ENCODE data around the gene EIF2A. TPM values are rescaled to one million over a fixed set of nuclear protein-coding genes. Genes with fewer than 3 reads are reported as not detected.

Gene EIF2A
- total RNA-seq, 2 experiments from 2014 or later: 130 to 136 TPM

GRCh38 chr3:150531775-150532174 is 14.8 kb upstream of the EIF2A start:
- ATAC-seq: peak; percentile 94
- Mint-ChIP-seq H3K27ac (no peak overlapping the region), H3K27me3 (no peaks in the 10 kb centered on the region), H3K4me3 (no peak overlapping the region), H3K4me1 (ENCODE audit: low read depth) (peaks cover 8% of the 10 kb centered on the region), H3K9me3 (no peaks in the 10 kb centered on the region), H3K36me3 (ENCODE audit: low read depth) (no peaks in the 10 kb centered on the region)
- DNase-seq: no peak
- TF ChIP-seq, protein P1, sequence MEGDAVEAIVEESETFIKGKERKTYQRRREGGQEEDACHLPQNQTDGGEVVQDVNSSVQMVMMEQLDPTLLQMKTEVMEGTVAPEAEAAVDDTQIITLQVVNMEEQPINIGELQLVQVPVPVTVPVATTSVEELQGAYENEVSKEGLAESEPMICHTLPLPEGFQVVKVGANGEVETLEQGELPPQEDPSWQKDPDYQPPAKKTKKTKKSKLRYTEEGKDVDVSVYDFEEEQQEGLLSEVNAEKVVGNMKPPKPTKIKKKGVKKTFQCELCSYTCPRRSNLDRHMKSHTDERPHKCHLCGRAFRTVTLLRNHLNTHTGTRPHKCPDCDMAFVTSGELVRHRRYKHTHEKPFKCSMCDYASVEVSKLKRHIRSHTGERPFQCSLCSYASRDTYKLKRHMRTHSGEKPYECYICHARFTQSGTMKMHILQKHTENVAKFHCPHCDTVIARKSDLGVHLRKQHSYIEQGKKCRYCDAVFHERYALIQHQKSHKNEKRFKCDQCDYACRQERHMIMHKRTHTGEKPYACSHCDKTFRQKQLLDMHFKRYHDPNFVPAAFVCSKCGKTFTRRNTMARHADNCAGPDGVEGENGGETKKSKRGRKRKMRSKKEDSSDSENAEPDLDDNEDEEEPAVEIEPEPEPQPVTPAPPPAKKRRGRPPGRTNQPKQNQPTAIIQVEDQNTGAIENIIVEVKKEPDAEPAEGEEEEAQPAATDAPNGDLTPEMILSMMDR (IDR thresholded peaks at IDR 0.05): no peak
- CTCF ChIA-PET: interaction anchor here (3.5 kb wide), 1 partner anchor 13 kb away, joined by 13 read pairs; no protein-coding TSS in a partner anchor
- POLR2A ChIA-PET: interaction anchor here (1.0 kb wide), 1 partner anchor 14 kb away, joined by 3 read pairs; the partner anchor contains the start of gene SERP1
- intact Hi-C loops (cut with micrococcal nuclease): no loop called here

DNA sequence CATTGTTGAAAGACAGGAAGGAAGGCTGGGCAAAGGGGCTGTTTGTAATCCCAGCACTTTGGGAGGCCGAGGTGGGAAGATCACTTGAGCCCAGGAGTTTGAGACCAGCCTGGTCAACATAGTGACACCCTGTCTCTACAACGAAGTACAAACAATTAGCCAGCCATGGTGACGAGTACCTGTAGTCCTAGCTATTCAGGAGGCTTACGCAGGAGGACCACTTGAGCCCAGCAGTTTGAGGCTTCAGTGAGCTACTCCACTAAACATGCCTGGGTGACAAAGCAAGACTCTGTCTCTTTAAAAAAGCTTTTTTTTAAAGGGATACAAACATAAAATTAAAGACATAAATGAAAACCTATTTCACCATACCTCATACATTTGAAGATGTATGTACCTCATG is 11.4 kb upstream of the EIF2A start:
- no peaks in the 10 kb centered on the region for H3K9me3 Mint-ChIP-seq
- H3K4me3 Mint-ChIP-seq: no peak overlapping the region
- intact Hi-C loops (cut with micrococcal nuclease): no loop called here
- H3K36me3 Mint-ChIP-seq (ENCODE audit: low read depth): no peaks in the 10 kb centered on the region
- H3K27me3 Mint-ChIP-seq: no peaks in the 10 kb centered on the region
- no peak overlapping the region for H3K27ac Mint-ChIP-seq
- no peak for ATAC-seq
- no peak for DNase-seq
- ChIA-PET POLR2A (interaction anchor here (1.2 to 2.9 kb wide), 2 partner anchors 10 to 100 kb away, joined by 4 to 12 read pairs; no protein-coding TSS in a partner anchor), CTCF (interaction anchor here (1.2 kb wide), 1 partner anchor 15 kb away, joined by 3 read pairs; no protein-coding TSS in a partner anchor)
- H3K4me1 Mint-ChIP-seq (ENCODE audit: low read depth): peaks cover 8% of the 10 kb centered on the region
- TF ChIP-seq, protein P1 (IDR thresholded peaks at IDR 0.05): no peak

GRCh38 chr3:150538324-150539208 is 8.0 kb upstream of the EIF2A start:
- intact Hi-C loops (cut with micrococcal nuclease): no loop called here
- DNase-seq (no peak), ATAC-seq (no peak)
- CTCF ChIA-PET: interaction anchor here (1.2 to 2.2 kb wide), 4 partner anchors 9 to 28 kb away, joined by 3 to 8 read pairs (median 3); no protein-coding TSS in a partner anchor
- peaks cover 17% of the 10 kb centered on the region for H3K36me3 Mint-ChIP-seq (ENCODE audit: low read depth)
- TF ChIP-seq, protein P1 (IDR thresholded peaks at IDR 0.05): no peak
- H3K4me3 Mint-ChIP-seq: no peak overlapping the region
- no peak overlapping the region for H3K27ac Mint-ChIP-seq
- H3K27me3 Mint-ChIP-seq: no peaks in the 10 kb centered on the region
- no peaks in the 10 kb centered on the region for H3K9me3 Mint-ChIP-seq
- POLR2A ChIA-PET: interaction anchor here (0.6 to 1.6 kb wide), 4 partner anchors 16 to 481 kb away, joined by 3 to 8 read pairs (median 3); partner anchors contain the start of gene TSC22D2
- peaks cover 18% of the 10 kb centered on the region for H3K4me1 Mint-ChIP-seq (ENCODE audit: low read depth)

DNA sequence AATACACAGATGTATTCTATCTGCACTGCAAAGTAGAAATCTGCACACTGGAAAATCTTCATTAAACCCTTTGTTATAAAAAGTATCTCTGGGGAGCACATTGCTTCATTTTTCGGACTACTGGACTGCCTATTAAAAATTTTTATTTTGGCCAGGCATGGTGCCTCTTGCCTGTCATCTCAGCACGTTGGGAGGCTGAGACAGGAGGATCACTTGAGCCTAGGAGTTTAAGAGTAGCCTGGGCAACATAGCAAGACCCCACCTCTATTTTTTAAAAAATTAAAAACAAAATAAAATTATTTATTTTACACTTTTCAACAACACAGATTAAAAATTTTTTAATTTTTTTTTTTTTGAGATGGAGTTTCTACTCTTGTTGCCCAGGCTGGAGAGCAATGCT is 6.3 kb upstream of the EIF2A start:
- TF ChIP-seq, protein P1 (IDR thresholded peaks at IDR 0.05): no peak
- DNase-seq: no peak
- Mint-ChIP-seq H3K4me1 (ENCODE audit: low read depth) (peaks cover 30% of the 10 kb centered on the region), H3K4me3 (no peak overlapping the region), H3K9me3 (no peaks in the 10 kb centered on the region), H3K27me3 (no peaks in the 10 kb centered on the region), H3K36me3 (ENCODE audit: low read depth) (peaks cover 31% of the 10 kb centered on the region), H3K27ac (no peak overlapping the region)
- ChIA-PET POLR2A (interaction anchor here (1.6 kb wide), 1 partner anchor 14 kb away, joined by 8 read pairs; no protein-coding TSS in a partner anchor), CTCF (no interaction called here)
- ATAC-seq: no peak
- intact Hi-C loops (cut with micrococcal nuclease): loop anchor here (10.0 kb wide), 1 partner anchor 165 kb away; the partner anchor contains the start of gene ERICH6

DNA sequence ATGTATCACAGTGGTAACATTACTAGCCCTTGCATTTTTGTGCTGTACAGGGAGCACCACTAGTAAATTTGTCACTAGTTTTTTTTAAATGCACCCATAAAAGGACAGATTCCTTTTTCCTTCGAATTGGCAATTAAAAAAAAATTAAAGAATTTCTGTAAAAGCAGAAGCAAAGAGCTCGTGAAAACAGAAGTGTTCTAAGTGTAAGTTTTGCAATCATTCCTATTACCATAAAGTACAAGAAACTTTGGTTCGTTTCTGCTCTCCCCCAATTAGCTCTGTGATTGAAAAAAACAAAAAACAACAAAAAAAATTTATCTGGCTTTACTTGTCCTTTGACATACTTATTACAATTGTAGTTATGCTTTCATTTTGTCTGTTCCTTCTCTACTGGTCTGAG is 5.6 kb upstream of the EIF2A start:
- no peak for ATAC-seq
- Mint-ChIP-seq H3K27ac (peak overlapping the region; percentile 66), H3K27me3 (no peaks in the 10 kb centered on the region), H3K36me3 (ENCODE audit: low read depth) (peaks cover 35% of the 10 kb centered on the region), H3K4me1 (ENCODE audit: low read depth) (peaks cover 30% of the 10 kb centered on the region), H3K4me3 (no peak overlapping the region), H3K9me3 (no peaks in the 10 kb centered on the region)
- DNase-seq: no peak
- ChIA-PET POLR2A (no interaction called here), CTCF (no interaction called here)
- intact Hi-C loops (cut with micrococcal nuclease): loop anchor here (10.0 kb wide), 1 partner anchor 164 kb away; the partner anchor contains the start of gene ERICH6
- TF ChIP-seq, protein P1 (IDR thresholded peaks at IDR 0.05): no peak
